ENCODE measurements around the gene ANGPTL2.

- no peak for TF ChIP-seq CTCF (IDR thresholded peaks at IDR 0.05; ENCODE audit: poor library complexity)
- no peak for TF ChIP-seq EZH2phosphoT487 (IDR thresholded peaks at IDR 0.05; ENCODE audit: low read depth, severe bottlenecking, unreplicated experiment)
- TF ChIP-seq EZH2 (IDR thresholded peaks at IDR 0.05; ENCODE audit: borderline replicate concordance) = no peak
These were observed 4.5 kb upstream of the ANGPTL2 start for GRCh38 chr9:127126971-127127370.
